KMS-11 (cell line): ENCODE measurements around the gene NTRK3.

Experiments
- H2AFZ ChIP-seq: fragments of 200-600 bp; sonication (generic); 2 replicates; pipeline ENCODE4 v1.6.1; 2016; ENCODE audit warnings: antibody characterized with exemption, mixed run types, low read depth
- H3K27ac ChIP-seq: fragments of 200-600 bp; sonication (generic); 2 replicates; pipeline ENCODE4 v1.6.1; 2016; ENCODE audit warnings: mild to moderate bottlenecking, mixed run types
- H3K27me3 ChIP-seq: fragments of 200-600 bp; sonication (generic); 2 replicates; pipeline ENCODE4 v1.6.1; 2017; ENCODE audit warnings: mild to moderate bottlenecking, low read depth, mixed run types, moderate library complexity; ENCODE audit not compliant: insufficient read depth
- H3K36me3 ChIP-seq: fragments of 200-600 bp; sonication (generic); 2 replicates; pipeline ENCODE4 v1.6.1; 2017; ENCODE audit warnings: mild to moderate bottlenecking, mixed run types; ENCODE audit not compliant: insufficient read depth
- H3K4me1 ChIP-seq: fragments of 200-600 bp; sonication (generic); 2 replicates; pipeline ENCODE4 v1.6.1; 2016; ENCODE audit warnings: mild to moderate bottlenecking, low read depth, mixed run types; ENCODE audit not compliant: poor library complexity, severe bottlenecking
- H3K4me2 ChIP-seq: fragments of 200-600 bp; sonication (generic); 2 replicates; pipeline ENCODE4 v1.7.0; 2016; ENCODE audit warnings: mild to moderate bottlenecking, mixed run types
- H3K4me3 ChIP-seq: fragments of 200-600 bp; sonication (generic); IDR thresholded peaks from 2 replicates; pipeline ENCODE4 v1.6.1; 2017; ENCODE audit warnings: low read depth, low read length, mixed read lengths; ENCODE audit not compliant: insufficient read depth
- H3K79me2 ChIP-seq: fragments of 200-600 bp; sonication (generic); 2 replicates; pipeline ENCODE4 v1.6.1; 2016; ENCODE audit warnings: low read depth, mixed run types; ENCODE audit not compliant: insufficient read depth
- H3K9ac ChIP-seq: fragments of 200-600 bp; sonication (generic); 2 replicates; pipeline ENCODE4 v1.6.1; 2016; ENCODE audit warnings: mild to moderate bottlenecking, mixed run types
- H4K20me1 ChIP-seq: fragments of 200-600 bp; sonication (generic); 2 replicates; pipeline ENCODE4 v1.6.1; 2016; ENCODE audit warnings: mild to moderate bottlenecking, mixed run types; ENCODE audit not compliant: insufficient read depth
- TF ChIP-seq, protein P1 (sequence below): fragments of 200-600 bp; sonication (generic); conservative IDR thresholded peaks from 2 replicates; pipeline ENCODE4 v1.6.1; 2017; ENCODE audit warnings: low read depth, mild to moderate bottlenecking, antibody characterized with exemption, low read length, moderate library complexity, mixed read lengths

The NTRK3 gene

DNA sequence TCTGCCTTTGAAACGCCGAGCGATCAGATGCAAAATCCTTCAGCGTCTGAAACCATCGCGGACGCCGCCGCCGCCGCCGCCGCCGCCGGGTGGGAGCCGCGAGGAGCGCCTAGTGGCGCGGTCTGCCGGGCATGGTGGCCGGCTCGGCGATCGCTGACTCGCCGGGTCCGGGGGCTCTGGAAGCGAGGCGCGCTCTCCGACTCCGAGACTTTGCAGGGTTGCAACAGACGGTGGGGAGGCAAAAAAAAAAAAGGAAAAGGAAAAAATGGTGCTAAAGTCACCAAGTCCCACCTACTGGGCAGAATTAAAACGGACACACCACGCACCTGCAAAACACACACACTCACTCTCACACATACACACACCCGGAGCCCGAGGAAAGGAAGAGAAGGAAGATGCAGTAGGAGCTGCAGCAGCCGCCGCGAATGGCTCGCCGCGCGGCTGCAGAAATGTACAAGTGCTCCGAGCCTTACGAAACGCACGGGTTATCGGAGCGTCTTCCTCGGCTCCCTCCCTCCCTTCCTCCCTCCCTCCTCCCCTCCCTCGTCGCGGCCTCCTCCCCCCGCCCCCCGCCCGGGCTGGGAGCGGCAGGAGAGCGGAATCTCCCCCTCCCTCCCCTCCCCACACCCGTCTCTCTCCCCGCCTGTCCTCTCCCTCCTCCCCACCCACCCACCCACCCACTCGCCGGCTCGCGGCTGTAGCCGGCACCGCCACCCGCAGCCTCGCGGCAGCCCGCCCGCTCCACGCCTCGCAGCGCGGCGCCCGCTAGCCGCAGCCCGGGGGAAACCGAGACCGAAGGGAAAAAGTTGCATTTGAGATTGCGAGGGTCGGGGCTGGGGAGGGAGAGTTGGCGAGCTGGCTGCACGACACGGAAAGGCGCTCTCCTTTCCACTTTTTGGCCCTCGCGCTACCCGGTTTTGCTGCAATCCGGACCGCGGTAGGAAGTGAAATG is at the start of gene NTRK3:
NTRK3 (minus strand) TSS at position 461 of the 952 bp plus-strand sequence. CDS start 586 bp downstream, outside the sequence.
- Histone ChIP-seq H3K27ac (peak within 1 kb of the TSS; percentile 81), H3K4me3 (peak within 1 kb of the TSS; percentile 28)

GRCh38 chr15:88303395-88303794 is 46.9 kb upstream of the NTRK3 start:
- TF ChIP-seq, protein P1, sequence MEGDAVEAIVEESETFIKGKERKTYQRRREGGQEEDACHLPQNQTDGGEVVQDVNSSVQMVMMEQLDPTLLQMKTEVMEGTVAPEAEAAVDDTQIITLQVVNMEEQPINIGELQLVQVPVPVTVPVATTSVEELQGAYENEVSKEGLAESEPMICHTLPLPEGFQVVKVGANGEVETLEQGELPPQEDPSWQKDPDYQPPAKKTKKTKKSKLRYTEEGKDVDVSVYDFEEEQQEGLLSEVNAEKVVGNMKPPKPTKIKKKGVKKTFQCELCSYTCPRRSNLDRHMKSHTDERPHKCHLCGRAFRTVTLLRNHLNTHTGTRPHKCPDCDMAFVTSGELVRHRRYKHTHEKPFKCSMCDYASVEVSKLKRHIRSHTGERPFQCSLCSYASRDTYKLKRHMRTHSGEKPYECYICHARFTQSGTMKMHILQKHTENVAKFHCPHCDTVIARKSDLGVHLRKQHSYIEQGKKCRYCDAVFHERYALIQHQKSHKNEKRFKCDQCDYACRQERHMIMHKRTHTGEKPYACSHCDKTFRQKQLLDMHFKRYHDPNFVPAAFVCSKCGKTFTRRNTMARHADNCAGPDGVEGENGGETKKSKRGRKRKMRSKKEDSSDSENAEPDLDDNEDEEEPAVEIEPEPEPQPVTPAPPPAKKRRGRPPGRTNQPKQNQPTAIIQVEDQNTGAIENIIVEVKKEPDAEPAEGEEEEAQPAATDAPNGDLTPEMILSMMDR, result no peak
- Histone ChIP-seq H3K27me3 (no peaks in the 10 kb centered on the region), H3K36me3 (no peaks in the 10 kb centered on the region), H3K27ac (no peak overlapping the region), H3K4me3 (no peak overlapping the region), H3K4me1 (no peaks in the 10 kb centered on the region), H3K9ac (no peak overlapping the region), H4K20me1 (no peaks in the 10 kb centered on the region), H2AFZ (no peak overlapping the region), H3K79me2 (no peaks in the 10 kb centered on the region), H3K4me2 (no peak overlapping the region)

More for the DNA sequence above, at the start of gene NTRK3:
- Histone ChIP-seq H3K27me3 (peaks cover 3% of the 10 kb centered on the region; the same call in 1 of the 2 replicates), H4K20me1 (no peaks in the 10 kb centered on the region), H3K4me2 (peak within 1 kb of the TSS; percentile 86), H2AFZ (peak within 1 kb of the TSS; percentile 92), H3K4me1 (peaks cover 12% of the 10 kb centered on the region), H3K79me2 (no peaks in the 10 kb centered on the region), H3K36me3 (no peaks in the 10 kb centered on the region), H3K9ac (peak within 1 kb of the TSS; percentile 85)
- TF ChIP-seq, protein P1, result no peak

- Histone ChIP-seq H2AFZ (no peak overlapping the region), H4K20me1 (no peaks in the 10 kb centered on the region), H3K4me3 (no peak overlapping the region), H3K27me3 (no peaks in the 10 kb centered on the region), H3K4me2 (no peak overlapping the region), H3K9ac (no peak overlapping the region), H3K79me2 (no peaks in the 10 kb centered on the region), H3K4me1 (no peaks in the 10 kb centered on the region), H3K27ac (no peak overlapping the region), H3K36me3 (no peaks in the 10 kb centered on the region)
- TF ChIP-seq, protein P1, result no peak
These were observed 45.8 kb upstream of the NTRK3 start for GRCh38 chr15:88302373-88302772.

GRCh38 chr15:88301311-88301710 is 44.8 kb upstream of the NTRK3 start:
- Histone ChIP-seq H3K27me3 (no peaks in the 10 kb centered on the region), H3K9ac (no peak overlapping the region), H3K79me2 (no peaks in the 10 kb centered on the region), H3K4me1 (no peaks in the 10 kb centered on the region), H3K4me2 (no peak overlapping the region), H3K4me3 (no peak overlapping the region), H4K20me1 (no peaks in the 10 kb centered on the region), H3K27ac (no peak overlapping the region), H3K36me3 (no peaks in the 10 kb centered on the region), H2AFZ (no peak overlapping the region)
- TF ChIP-seq, protein P1, result no peak
